ENCODE results near the gene MYO5B.
"Not testable (repeated sequence)": the region's sequence is repeated elsewhere in the genome, so short reads cannot be mapped to it uniquely, and the experiment has no call there.

MYO5B gene

GRCh38 chr18:49910019-49910418 lies 284.9 kb downstream of the MYO5B start:
- DNase-seq = no peak

- DNase-seq = no peak
These were observed 287.5 kb downstream of the MYO5B start for GRCh38 chr18:49907346-49907929.

GRCh38 chr18:49905771-49906170 lies 289.2 kb downstream of the MYO5B start:
- no peak for DNase-seq

GRCh38 chr18:49904871-49905555 lies 289.9 kb downstream of the MYO5B start:
- DNase-seq = no peak

- no peak for DNase-seq
These were observed 293.0 kb downstream of the MYO5B start for GRCh38 chr18:49901862-49902340.

GRCh38 chr18:49899657-49900330 lies 295.2 kb downstream of the MYO5B start:
- DNase-seq = no peak

GRCh38 chr18:49898421-49898820 lies 296.5 kb downstream of the MYO5B start:
- DNase-seq = no peak

GRCh38 chr18:49894517-49895226 lies 300.3 kb downstream of the MYO5B start:
- no peak for DNase-seq

GRCh38 chr18:49893036-49893435 lies 301.9 kb downstream of the MYO5B start:
- DNase-seq = no peak

- no peak for DNase-seq
These were observed 302.6 kb downstream of the MYO5B start for GRCh38 chr18:49892148-49892924.

- DNase-seq = no peak
These were observed 304.9 kb downstream of the MYO5B start for GRCh38 chr18:49890041-49890440.

GRCh38 chr18:49889552-49889951 lies 305.4 kb downstream of the MYO5B start:
- not testable (repeated sequence) for DNase-seq

- no peak for DNase-seq
These were observed 307.8 kb downstream of the MYO5B start for GRCh38 chr18:49886891-49887764.

- DNase-seq = no peak
These were observed 310.0 kb downstream of the MYO5B start for GRCh38 chr18:49884959-49885358.

GRCh38 chr18:49884465-49884864 lies 310.5 kb downstream of the MYO5B start:
- no peak for DNase-seq

GRCh38 chr18:49880661-49881060 lies 314.3 kb downstream of the MYO5B start:
- DNase-seq = no peak

- DNase-seq = no peak
These were observed 315.7 kb downstream of the MYO5B start for GRCh38 chr18:49879271-49879580.

GRCh38 chr18:49878567-49879270 lies 316.2 kb downstream of the MYO5B start:
- DNase-seq = no peak

GRCh38 chr18:49878015-49878414 lies 316.9 kb downstream of the MYO5B start:
- no peak for DNase-seq

- DNase-seq = no peak
These were observed 318.4 kb downstream of the MYO5B start for GRCh38 chr18:49876536-49876935.

- no peak for DNase-seq
These were observed 319.2 kb downstream of the MYO5B start for GRCh38 chr18:49875783-49876182.
